Thoracic aorta (tissue), 2 donors: Measurements from ENCODE around the gene TOX2. TPM values are rescaled to one million over a fixed set of nuclear protein-coding genes. Genes with fewer than 3 reads are reported as not detected.

Source experiments
- ATAC-seq: fragments of 150-250 bp; one replicate; pipeline ENCODE4 v1.8.0; 2017; ENCODE audit warnings: low read depth; ENCODE audit not compliant: insufficient number of reproducible peaks, low FRiP score
- DNase-seq: peaks from one replicate; pipeline ENCODE4 v3.0.0-alpha.2; 2020; ENCODE audit warnings: low spot score
- H3K27ac ChIP-seq, 2 donors: fragments of 200-600 bp; sonication (generic); 1 replicate in 1 of 2; 2 replicates in 1 of 2; pipeline ENCODE4 v1.5.1; 2016; ENCODE audit warnings: mild to moderate bottlenecking in 2 of 2, moderate library complexity in 2 of 2
- H3K27me3 ChIP-seq: fragments of 200-600 bp; sonication (generic); replicated peaks from 2 replicates; pipeline ENCODE4 v1.6.0; 2016; ENCODE audit warnings: mild to moderate bottlenecking; ENCODE audit not compliant: insufficient read depth
- H3K36me3 ChIP-seq: fragments of 200-600 bp; sonication (generic); one replicate; pipeline ENCODE4 v1.5.1; 2016
- H3K4me1 ChIP-seq, 2 donors: fragments of 200-600 bp; sonication (generic); 1 replicate in 1 of 2; 2 replicates in 1 of 2; pipeline versions ENCODE4 v1.5.1 to v1.6.0; 2016; ENCODE audit warnings: low read depth in 2 of 2, mild to moderate bottlenecking in 1 of 2; ENCODE audit not compliant: control insufficient read depth in 1 of 2
- H3K4me3 ChIP-seq: fragments of 200-600 bp; sonication (generic); 2 replicates; pipeline ENCODE4 v1.5.1; 2016; ENCODE audit warnings: mild to moderate bottlenecking
- H3K9me3 ChIP-seq: fragments of 200-600 bp; sonication (generic); 2 replicates; pipeline ENCODE4 v1.5.1; 2016
- CTCF ChIP-seq: fragments of 200-600 bp; sonication (generic); IDR thresholded peaks from one replicate; pipeline ENCODE4 v1.5.1; 2019; ENCODE audit warnings: antibody characterized with exemption
- total RNA-seq, 2 donors: library from RNA; depleted of rRNA; stranded (reverse); fragments of >200 nt; gene quantifications; one replicate each; pipeline versions ENCODE4 v1.1.0 to v1.2.3, GENCODE V29; 2016

TOX2 gene
- total RNA-seq, 2 donors from 2014 or later, result 4.2 to 14.6 TPM

- DNase-seq (no peak), ATAC-seq (no peak)
- H3K36me3 ChIP-seq, result no peaks in the 10 kb centered on the region
- TF ChIP-seq CTCF, result no peak
- H3K4me3 ChIP-seq, result no peak overlapping the region
- H3K27ac ChIP-seq, result no peak overlapping the region
- no peaks in the 10 kb centered on the region for H3K27me3 ChIP-seq
- no peaks in the 10 kb centered on the region for H3K9me3 ChIP-seq
- H3K4me1 ChIP-seq, result peaks cover 0 to 16% of the 10 kb centered on the region in 2 donors
Measured at GRCh38 chr20:43923917-43924316, 9.3 kb downstream of the TOX2 start.

- Histone ChIP-seq H3K27me3 (no peaks in the 10 kb centered on the region), H3K27ac (no peak overlapping the region), H3K36me3 (no peaks in the 10 kb centered on the region), H3K9me3 (no peaks in the 10 kb centered on the region), H3K4me3 (no peak overlapping the region), H3K4me1 (peaks cover 0 to 16% of the 10 kb centered on the region in 2 donors)
- ATAC-seq (no peak), DNase-seq (no peak)
- no peak for TF ChIP-seq CTCF
Measured at GRCh38 chr20:43925215-43925614, 10.6 kb downstream of the TOX2 start.

- Histone ChIP-seq H3K27me3 (no peaks in the 10 kb centered on the region), H3K9me3 (no peaks in the 10 kb centered on the region), H3K36me3 (no peaks in the 10 kb centered on the region), H3K4me1 (peaks cover 0 to 16% of the 10 kb centered on the region in 2 donors), H3K27ac (no peak overlapping the region), H3K4me3 (no peak overlapping the region)
- DNase-seq, result no peak
- no peak for TF ChIP-seq CTCF
- no peak for ATAC-seq
Measured at GRCh38 chr20:43925801-43926200, 11.1 kb downstream of the TOX2 start.

- no peaks in the 10 kb centered on the region for H3K27me3 ChIP-seq
- DNase-seq (no peak), ATAC-seq (no peak)
- no peak for TF ChIP-seq CTCF
- H3K36me3 ChIP-seq, result no peaks in the 10 kb centered on the region
- H3K4me3 ChIP-seq, result no peak overlapping the region
- H3K4me1 ChIP-seq, result peaks cover 0 to 16% of the 10 kb centered on the region in 2 donors
- H3K9me3 ChIP-seq, result no peaks in the 10 kb centered on the region
- no peak overlapping the region for H3K27ac ChIP-seq
Measured at GRCh38 chr20:43926287-43927050, 11.8 kb downstream of the TOX2 start.

- no peaks in the 10 kb centered on the region for H3K27me3 ChIP-seq
- DNase-seq (no peak), ATAC-seq (no peak)
- no peaks in the 10 kb centered on the region for H3K9me3 ChIP-seq
- H3K27ac ChIP-seq, result no peak overlapping the region
- peaks cover 1 to 13% of the 10 kb centered on the region in 2 donors for H3K4me1 ChIP-seq
- no peaks in the 10 kb centered on the region for H3K36me3 ChIP-seq
- TF ChIP-seq CTCF, result no peak
- H3K4me3 ChIP-seq, result no peak overlapping the region
Measured at GRCh38 chr20:43931976-43932375, 17.3 kb downstream of the TOX2 start.
